HCT116 (cell line): ENCODE measurements around the gene SLC44A1. TPM values are rescaled to one million over a fixed set of nuclear protein-coding genes. Genes with fewer than 3 reads are reported as not detected.

ENCODE experiments used
- ATAC-seq: fragments of 200-7000 bp; cut with Tn5 transposase; 2 replicates; pipeline ENCODE4 v1.9.1; 2020; ENCODE audit warnings: mild to moderate bottlenecking, moderate library complexity
- BruUV-seq: library from RNA; stranded (reverse); fragments of 400-500 nt; replicated peaks from 2 replicates; lab custom pipeline; 2021; lab: Mats Ljungman, UMichigan
- CTCF ChIA-PET: fragments of 300-600 bp; sonication (Branson Sonifier 250); formaldehyde crosslinking; loops from one replicate; lab custom pipeline; 2021; ENCODE audit warnings: antibody characterized with exemption; lab: Charles Lee
- POLR2A ChIA-PET: fragments of 300-600, 350-600 bp; sonication (Branson Sonifier 250); formaldehyde crosslinking; loops from one replicate; lab custom pipeline; 2021; ENCODE audit warnings: antibody characterized with exemption; lab: Charles Lee
- RAD21 ChIA-PET, 2 experiments: fragments of 300-600 bp; sonication (Branson Sonifier 250); formaldehyde crosslinking; loops; one replicate each; lab custom pipeline; 2023; ENCODE audit warnings: low total read pairs in 2 of 2; ENCODE audit not compliant: uncharacterized antibody in 2 of 2, unreplicated experiment in 2 of 2, low non-redundant PET in 1 of 2; lab: Charles Lee
- DNase-seq: peaks from one replicate; pipeline ENCODE4 v3.0.0-alpha.2; 2010; ENCODE audit warnings: low read depth, low spot score
- H2AFZ ChIP-seq: fragments of 200-600 bp; shearing (Covaris generic), sonication (generic); 2 replicates; pipeline ENCODE4 v1.6.1; 2017; ENCODE audit warnings: low read depth, mixed run types, mixed read lengths, antibody characterized with exemption, low read length; ENCODE audit not compliant: poor library complexity, severe bottlenecking
- H3K27ac ChIP-seq: 2 replicates; pipeline ENCODE4 v1.5.1; 2012; ENCODE audit warnings: low read depth, low read length
- H3K27me3 ChIP-seq: fragments of 200-600 bp; sonication (generic); 2 replicates; pipeline ENCODE4 v1.6.1; 2016; ENCODE audit warnings: mixed run types, low read length, mixed read lengths; ENCODE audit not compliant: insufficient read depth
- H3K36me3 ChIP-seq, 2 experiments: fragments of 200-500 bp in 1 of 2; fragments of 200-600 bp in 1 of 2; sonication (Bioruptor generic) in 1 of 2; sonication (generic) in 1 of 2; 2 replicates each; pipeline versions ENCODE4 v1.5.1 to v1.6.1; 2014 to 2016; ENCODE audit warnings: low read length in 2 of 2, inconsistent platforms in 1 of 2, mixed read lengths in 1 of 2, mixed run types in 1 of 2; ENCODE audit not compliant: insufficient read depth in 2 of 2, control insufficient read depth in 1 of 2
- H3K4me1 ChIP-seq, 2 experiments: fragments of 200-600 bp in 1 of 2; sonication (generic) in 1 of 2; 2 replicates each; pipeline versions ENCODE4 v1.5.1 to v1.6.1; 2012 to 2017; ENCODE audit warnings: low read length in 2 of 2, inconsistent platforms in 1 of 2, mild to moderate bottlenecking in 1 of 2, mixed read lengths in 1 of 2, mixed run types in 1 of 2, moderate library complexity in 1 of 2; ENCODE audit not compliant: insufficient read depth in 2 of 2, control insufficient read depth in 1 of 2
- H3K4me2 ChIP-seq: fragments of 200-600 bp; sonication (generic); 2 replicates; pipeline ENCODE4 v1.6.1; 2017; ENCODE audit warnings: mixed run types, low read length, mixed read lengths
- H3K4me3 ChIP-seq, 2 experiments: fragments of 200-600 bp in 1 of 2; sonication (generic) in 1 of 2; replicated peaks in 1 of 2; 2 replicates each; pipeline ENCODE4 v1.5.1; 2011 to 2016; ENCODE audit warnings: low read length in 2 of 2, control low read depth in 1 of 2, low read depth in 1 of 2, mild to moderate bottlenecking in 1 of 2, mixed read lengths in 1 of 2, mixed run types in 1 of 2
- H3K79me2 ChIP-seq: fragments of 200-600 bp; sonication (generic); 2 replicates; pipeline ENCODE4 v1.6.1; 2017; ENCODE audit warnings: mild to moderate bottlenecking, mixed run types, low read length, moderate library complexity, mixed read lengths; ENCODE audit not compliant: insufficient read depth
- H3K9ac ChIP-seq: fragments of 200-600 bp; sonication (generic); 2 replicates; pipeline ENCODE4 v1.6.1; 2016; ENCODE audit warnings: low read length, mixed read lengths
- H3K9me2 ChIP-seq: fragments of 200-600 bp; sonication (generic), shearing (Covaris generic); 2 replicates; pipeline ENCODE4 v1.6.1; 2017; ENCODE audit warnings: mixed run types, mild to moderate bottlenecking, moderate library complexity; ENCODE audit not compliant: insufficient read depth
- H3K9me3 ChIP-seq, 2 experiments: fragments of 200-500 bp in 1 of 2; fragments of 200-600 bp in 1 of 2; sonication (Bioruptor generic) in 1 of 2; sonication (generic) in 1 of 2; 2 replicates each; pipeline ENCODE4 v1.6.1; 2014 to 2017; ENCODE audit warnings: low read length in 2 of 2, mixed read lengths in 2 of 2, inconsistent platforms in 1 of 2, low read depth in 1 of 2, mild to moderate bottlenecking in 1 of 2, mixed run types in 1 of 2, moderate library complexity in 1 of 2; ENCODE audit not compliant: control insufficient read depth in 1 of 2, insufficient read depth in 1 of 2
- H4K20me1 ChIP-seq: fragments of 200-600 bp; sonication (generic), shearing (Covaris generic); 2 replicates; pipeline ENCODE4 v1.6.1; 2017; ENCODE audit warnings: mixed run types, mild to moderate bottlenecking, moderate library complexity; ENCODE audit not compliant: insufficient read depth
- ATF3 ChIP-seq: IDR thresholded peaks from 2 replicates; pipeline ENCODE4 v1.6.1; 2012
- ELF1 ChIP-seq: IDR thresholded peaks from 2 replicates; pipeline ENCODE4 v1.6.1; 2012; ENCODE audit warnings: low read depth, borderline replicate concordance
- EZH2phosphoT487 ChIP-seq: fragments of 200-600 bp; IDR thresholded peaks from 2 replicates; pipeline ENCODE4 v1.6.1; 2018; ENCODE audit warnings: antibody characterized with exemption, borderline replicate concordance
- REST ChIP-seq: IDR thresholded peaks from 2 replicates; pipeline ENCODE4 v1.6.1; 2012; ENCODE audit warnings: low read depth
- SIN3A ChIP-seq: IDR thresholded peaks from 2 replicates; pipeline ENCODE4 v1.6.1; 2012; ENCODE audit warnings: low read depth
- SRF ChIP-seq: IDR thresholded peaks from 2 replicates; pipeline ENCODE4 v1.6.1; 2012; ENCODE audit warnings: low read depth
- TCF7L2 ChIP-seq: IDR thresholded peaks from 2 replicates; pipeline ENCODE4 v1.7.0; 2011; ENCODE audit warnings: borderline replicate concordance, inconsistent platforms; ENCODE audit not compliant: insufficient read depth, insufficient read length; ENCODE audit errors: extremely low read depth
- ZNF274 ChIP-seq: fragments of 200-500 bp; sonication (Bioruptor generic); IDR thresholded peaks from 2 replicates; pipeline ENCODE4 v1.6.1; 2014; ENCODE audit warnings: mild to moderate bottlenecking, low read depth, low read length, inconsistent platforms
- intact Hi-C: fragments of 100-400 bp; cut with micrococcal nuclease; formaldehyde crosslinking; loops from 2 replicates; pipeline ENCODE4 v1.10.0; 2022
- total RNA-seq: library from RNA; stranded (reverse); gene quantifications from one replicate; pipeline ENCODE4 v1.2.1, GENCODE V29; 2021; ENCODE audit not compliant: unreplicated experiment

SLC44A1 gene
- total RNA-seq, 1 experiment from 2014 or later, result 44.1 TPM

GRCh38 chr9:105318729-105319191 lies 74.3 kb downstream of the SLC44A1 start:
- POLR2A ChIA-PET, result no interaction called here

GRCh38 chr9:105319202-105319813 lies 74.9 kb downstream of the SLC44A1 start:
- Histone ChIP-seq H4K20me1 (no peaks in the 10 kb centered on the region), H3K27ac (no peak overlapping the region), H3K36me3 (no peaks in the 10 kb centered on the region), H3K9me2 (no peaks in the 10 kb centered on the region), H3K4me2 (peak overlapping the region; percentile 36), H3K79me2 (no peaks in the 10 kb centered on the region), H2AFZ (no peak overlapping the region), H3K27me3 (no peaks in the 10 kb centered on the region), H3K9me3 (no peaks in the 10 kb centered on the region), H3K4me3 (no peak overlapping the region), H3K9ac (no peak overlapping the region), H3K4me1 (peaks cover 4 to 14% of the 10 kb centered on the region in 2 experiments; a peak in 2 of 4 replicates)
- BruUV-seq, result no TSS peak
- ChIA-PET RAD21 (no interaction called here), CTCF (no interaction called here), POLR2A (no interaction called here)
- TF ChIP-seq REST, result no peak
- intact Hi-C loops, result no loop called here
- ATAC-seq (no peak), DNase-seq (no peak)

More at GRCh38 chr9:105318729-105319191, 74.3 kb downstream of the SLC44A1 start:
- ATAC-seq (no peak), DNase-seq (no peak)
- Histone ChIP-seq H2AFZ (no peak overlapping the region), H3K9me3 (no peaks in the 10 kb centered on the region), H4K20me1 (no peaks in the 10 kb centered on the region), H3K9me2 (no peaks in the 10 kb centered on the region), H3K4me1 (peaks cover 4 to 14% of the 10 kb centered on the region in 2 experiments; a peak in 2 of 4 replicates), H3K79me2 (no peaks in the 10 kb centered on the region), H3K4me3 (no peak overlapping the region), H3K27ac (no peak overlapping the region), H3K9ac (no peak overlapping the region), H3K4me2 (peak overlapping the region; percentile 36), H3K36me3 (no peaks in the 10 kb centered on the region), H3K27me3 (no peaks in the 10 kb centered on the region)
- TF ChIP-seq ZNF274 (no peak), TCF7L2 (no peak), ELF1 (no peak), SIN3A (no peak), EZH2phosphoT487 (no peak), SRF (no peak), ATF3 (no peak)
- CTCF ChIA-PET, result no interaction called here
- RAD21 ChIA-PET, result no interaction called here
- intact Hi-C loops, result no loop called here
- BruUV-seq, result no TSS peak
